ENCODE results near the gene EXOC1L.

DNA sequence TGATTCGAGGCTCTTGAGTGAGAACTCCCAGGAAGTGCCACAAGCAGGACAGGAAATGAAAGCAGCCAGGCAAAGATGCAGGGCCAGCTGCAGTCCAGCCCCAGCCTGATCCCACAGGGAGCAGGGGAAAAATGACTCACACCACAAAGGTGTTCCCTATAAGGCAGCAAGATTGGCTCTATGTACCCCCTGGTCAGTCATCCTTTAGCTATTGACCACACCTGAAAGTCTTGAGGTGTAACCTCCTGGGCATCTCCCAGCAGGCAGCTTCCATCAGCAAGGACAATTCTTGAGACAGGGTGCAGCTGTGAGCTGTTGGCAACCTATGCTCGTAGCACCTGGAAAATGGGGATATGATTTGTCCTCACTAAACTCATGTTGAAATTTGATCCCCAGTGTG, 27.9 kb upstream of the EXOC1L start:
- no peak for TF ChIP-seq EZH2phosphoT487 (IDR thresholded peaks at IDR 0.05; ENCODE audit: borderline replicate concordance)
- TF ChIP-seq, protein P1, sequence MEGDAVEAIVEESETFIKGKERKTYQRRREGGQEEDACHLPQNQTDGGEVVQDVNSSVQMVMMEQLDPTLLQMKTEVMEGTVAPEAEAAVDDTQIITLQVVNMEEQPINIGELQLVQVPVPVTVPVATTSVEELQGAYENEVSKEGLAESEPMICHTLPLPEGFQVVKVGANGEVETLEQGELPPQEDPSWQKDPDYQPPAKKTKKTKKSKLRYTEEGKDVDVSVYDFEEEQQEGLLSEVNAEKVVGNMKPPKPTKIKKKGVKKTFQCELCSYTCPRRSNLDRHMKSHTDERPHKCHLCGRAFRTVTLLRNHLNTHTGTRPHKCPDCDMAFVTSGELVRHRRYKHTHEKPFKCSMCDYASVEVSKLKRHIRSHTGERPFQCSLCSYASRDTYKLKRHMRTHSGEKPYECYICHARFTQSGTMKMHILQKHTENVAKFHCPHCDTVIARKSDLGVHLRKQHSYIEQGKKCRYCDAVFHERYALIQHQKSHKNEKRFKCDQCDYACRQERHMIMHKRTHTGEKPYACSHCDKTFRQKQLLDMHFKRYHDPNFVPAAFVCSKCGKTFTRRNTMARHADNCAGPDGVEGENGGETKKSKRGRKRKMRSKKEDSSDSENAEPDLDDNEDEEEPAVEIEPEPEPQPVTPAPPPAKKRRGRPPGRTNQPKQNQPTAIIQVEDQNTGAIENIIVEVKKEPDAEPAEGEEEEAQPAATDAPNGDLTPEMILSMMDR (conservative IDR thresholded peaks at IDR 0.05; ENCODE audit: low read length) = no peak
